Breast epithelium (tissue), 4 donors: ENCODE data around the gene E2F2. TPM values are rescaled to one million over a fixed set of nuclear protein-coding genes. Genes with fewer than 3 reads are reported as not detected.
A peak's percentile ranks its signal among the peaks of the same experiment; 100 is the strongest.

Source experiments
- DNase-seq, 2 donors: peaks; one replicate each; pipeline ENCODE4 v3.0.0-alpha.2; 2019; ENCODE audit warnings: low spot score in 2 of 2
- H3K27ac ChIP-seq, 2 donors: fragments of 200-600 bp; sonication (generic) in 1 of 2; one replicate each; pipeline ENCODE4 v1.5.1; 2016 to 2019; ENCODE audit warnings: mild to moderate bottlenecking in 1 of 2
- H3K27me3 ChIP-seq, 2 donors: fragments of 200-600 bp; sonication (generic) in 1 of 2; one replicate each; pipeline versions ENCODE4 v1.5.1 to v1.6.0; 2017 to 2019; ENCODE audit warnings: control low read depth in 1 of 2, mild to moderate bottlenecking in 1 of 2
- H3K36me3 ChIP-seq: fragments of 200-600 bp; one replicate; pipeline ENCODE4 v1.5.1; 2019
- H3K4me1 ChIP-seq, 2 donors: fragments of 200-600 bp; sonication (generic); one replicate each; pipeline ENCODE4 v1.5.1; 2016 to 2019; ENCODE audit warnings: control low read depth in 1 of 2
- H3K4me3 ChIP-seq, 3 donors: fragments of 200-600 bp; sonication (generic); 1 replicate in 2 of 3; 2 replicates in 1 of 3; pipeline ENCODE4 v1.5.1; 2016 to 2019; ENCODE audit warnings: mild to moderate bottlenecking in 3 of 3, moderate library complexity in 2 of 3
- H3K9me3 ChIP-seq, 2 donors: fragments of 200-600 bp; sonication (generic) in 1 of 2; one replicate each; pipeline ENCODE4 v1.5.1; 2016 to 2019; ENCODE audit warnings: control low read depth in 1 of 2
- CTCF ChIP-seq, 3 donors: fragments of 450-650 bp; IDR thresholded peaks; one replicate each; pipeline ENCODE4 v1.5.1; 2016 to 2017; ENCODE audit warnings: antibody characterized with exemption in 3 of 3, mild to moderate bottlenecking in 3 of 3, moderate library complexity in 3 of 3
- POLR2A ChIP-seq: fragments of 450-650 bp; IDR thresholded peaks from one replicate; pipeline ENCODE4 v1.6.1; 2016; ENCODE audit warnings: antibody characterized with exemption, mild to moderate bottlenecking, moderate library complexity
- POLR2AphosphoS5 ChIP-seq, 3 donors: sonication (generic); formaldehyde crosslinking; IDR thresholded peaks; one replicate each; pipeline ENCODE4 v1.6.1; 2017; ENCODE audit warnings: antibody characterized with exemption in 3 of 3
- intact Hi-C: fragments of 100-400 bp; cut with DNase I; formaldehyde crosslinking; loops from one replicate; pipeline ENCODE4 v1.15.1; 2023; ENCODE audit warnings: low total_unique reads
- total RNA-seq, 3 donors: library from RNA; depleted of rRNA; stranded (reverse); fragments of >200 nt; gene quantifications; one replicate each; pipeline ENCODE4 v1.1.0, GENCODE V29; 2016

The E2F2 gene
- total RNA-seq, 3 donors from 2014 or later = under 0.01 to 0.73 (median 0.33) TPM

- peak overlapping the region; percentile 67 to 79 (median 68) for H3K4me3 ChIP-seq
- H3K4me1 ChIP-seq = peaks cover 0 to 7% of the 10 kb centered on the region in 2 donors
- no peaks in the 10 kb centered on the region for H3K36me3 ChIP-seq
- TF ChIP-seq POLR2AphosphoS5 (IDR thresholded peaks at IDR 0.05) (no peak), POLR2A (no peak), CTCF (IDR thresholded peaks at IDR 0.05) (no peak)
- peak overlapping the region; percentile 93 to 94 for H3K27ac ChIP-seq
- intact Hi-C loops = no loop called here
- no peaks in the 10 kb centered on the region for H3K9me3 ChIP-seq
- H3K27me3 ChIP-seq = no peaks in the 10 kb centered on the region
- no peak for DNase-seq
Measured at GRCh38 chr1:23558140-23558871, 27.3 kb upstream of the E2F2 start.

- TF ChIP-seq CTCF (IDR thresholded peaks at IDR 0.05) = no peak
- TF ChIP-seq POLR2AphosphoS5 (IDR thresholded peaks at IDR 0.05) = no peak
- TF ChIP-seq POLR2A = no peak
- H3K27me3 ChIP-seq = no peaks in the 10 kb centered on the region
- no peak for DNase-seq
- peaks cover 0 to 7% of the 10 kb centered on the region in 2 donors for H3K4me1 ChIP-seq
- H3K36me3 ChIP-seq = no peaks in the 10 kb centered on the region
- H3K4me3 ChIP-seq = peak overlapping the region; percentile 67 to 79 (median 68)
- H3K9me3 ChIP-seq = no peaks in the 10 kb centered on the region
- peak overlapping the region; percentile 93 to 94 for H3K27ac ChIP-seq
- intact Hi-C loops = no loop called here
Measured at GRCh38 chr1:23557471-23558124, 26.6 kb upstream of the E2F2 start.

- Histone ChIP-seq H3K9me3 (no peaks in the 10 kb centered on the region), H3K36me3 (no peaks in the 10 kb centered on the region), H3K4me1 (peaks cover 0 to 7% of the 10 kb centered on the region in 2 donors), H3K27ac (peak overlapping the region; percentile 93 to 94), H3K27me3 (no peaks in the 10 kb centered on the region), H3K4me3 (peak overlapping the region; percentile 67 to 79 (median 68))
- TF ChIP-seq POLR2AphosphoS5 (IDR thresholded peaks at IDR 0.05) = no peak
- TF ChIP-seq POLR2A = no peak
- TF ChIP-seq CTCF (IDR thresholded peaks at IDR 0.05) = no peak
- intact Hi-C loops = no loop called here
- DNase-seq = no peak
Measured at GRCh38 chr1:23556635-23557470, 25.8 kb upstream of the E2F2 start.

GRCh38 chr1:23555986-23556634 is 25.1 kb upstream of the E2F2 start:
- Histone ChIP-seq H3K4me3 (peak overlapping the region; percentile 67 to 79 (median 68)), H3K36me3 (no peaks in the 10 kb centered on the region), H3K9me3 (no peaks in the 10 kb centered on the region), H3K27ac (peak overlapping the region; percentile 93 to 94), H3K4me1 (peaks cover 0 to 7% of the 10 kb centered on the region in 2 donors), H3K27me3 (no peaks in the 10 kb centered on the region)
- intact Hi-C loops = no loop called here
- TF ChIP-seq POLR2AphosphoS5 (IDR thresholded peaks at IDR 0.05) (peak in 1 of 3 donors; percentile 15), CTCF (IDR thresholded peaks at IDR 0.05) (no peak)
- DNase-seq = no peak
